ENCODE data around the gene SMIM32.

GRCh38 chr5:136162008-136162407 is 31.0 kb downstream of the SMIM32 start:
- TF ChIP-seq JUND (IDR thresholded peaks at IDR 0.05) = no peak
- no peak for TF ChIP-seq CTCF (IDR thresholded peaks at IDR 0.05; ENCODE audit: low read depth, low read length, missing input control)
- no peak for TF ChIP-seq MAX (IDR thresholded peaks at IDR 0.05)
- TF ChIP-seq SP1 (IDR thresholded peaks at IDR 0.05) = no peak
- TF ChIP-seq REST (IDR thresholded peaks at IDR 0.05) = no peak
- no peak for TF ChIP-seq EGR1 (IDR thresholded peaks at IDR 0.05; ENCODE audit: low read depth in 2 of 2)
- no peak for TF ChIP-seq RAD21 (IDR thresholded peaks at IDR 0.05)
- no peak for TF ChIP-seq TAF1 (conservative IDR thresholded peaks at IDR 0.05)
- TF ChIP-seq GABPA (IDR thresholded peaks at IDR 0.05 in 1 of 2, conservative IDR thresholded peaks at IDR 0.05 in 1 of 2) = no peak
